Ecto neural progenitor cell (in vitro differentiated cells): ENCODE measurements around the gene FOXJ1.

ENCODE experiments used
- DNase-seq: peaks from one replicate; pipeline ENCODE4 v3.0.0-alpha.2; 2018; ENCODE audit warnings: low spot score

Gene FOXJ1

DNA sequence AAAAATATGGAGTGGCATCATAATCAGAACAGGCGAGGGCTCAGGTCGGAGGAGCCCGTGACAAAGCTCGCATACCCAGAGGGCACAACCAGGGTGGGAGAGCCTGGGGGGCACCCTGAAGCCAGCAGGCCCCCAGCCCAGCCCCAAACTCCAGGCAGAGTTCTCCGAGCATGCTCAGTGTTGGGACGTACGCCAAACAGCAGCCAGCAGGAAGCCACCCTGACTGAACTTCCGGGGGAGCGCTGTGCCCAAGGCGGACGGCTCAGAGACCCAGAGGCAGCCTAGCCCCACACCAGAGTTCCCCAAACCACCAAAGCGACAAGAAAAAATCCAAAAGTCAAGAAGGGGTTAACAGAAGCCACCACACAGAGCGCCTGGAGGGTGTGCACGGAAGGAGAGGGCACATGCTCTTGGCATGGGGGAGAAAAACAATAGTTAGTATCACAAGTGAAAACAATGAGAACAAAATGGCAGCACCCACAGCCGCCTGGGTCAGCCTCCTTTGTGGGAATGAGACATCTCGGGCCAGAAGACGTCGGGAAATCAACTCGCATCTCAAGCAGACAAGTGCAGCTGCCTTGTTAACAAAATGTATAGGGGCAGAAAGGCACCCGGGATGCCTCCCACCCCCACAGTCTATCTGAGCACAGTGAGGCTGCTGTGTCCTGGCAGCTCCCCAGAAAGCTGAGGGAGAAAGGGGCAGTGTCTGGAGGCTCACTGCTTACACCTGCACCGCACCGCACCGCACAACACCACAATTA, 49.3 kb downstream of the FOXJ1 start:
- no peak for DNase-seq

DNA sequence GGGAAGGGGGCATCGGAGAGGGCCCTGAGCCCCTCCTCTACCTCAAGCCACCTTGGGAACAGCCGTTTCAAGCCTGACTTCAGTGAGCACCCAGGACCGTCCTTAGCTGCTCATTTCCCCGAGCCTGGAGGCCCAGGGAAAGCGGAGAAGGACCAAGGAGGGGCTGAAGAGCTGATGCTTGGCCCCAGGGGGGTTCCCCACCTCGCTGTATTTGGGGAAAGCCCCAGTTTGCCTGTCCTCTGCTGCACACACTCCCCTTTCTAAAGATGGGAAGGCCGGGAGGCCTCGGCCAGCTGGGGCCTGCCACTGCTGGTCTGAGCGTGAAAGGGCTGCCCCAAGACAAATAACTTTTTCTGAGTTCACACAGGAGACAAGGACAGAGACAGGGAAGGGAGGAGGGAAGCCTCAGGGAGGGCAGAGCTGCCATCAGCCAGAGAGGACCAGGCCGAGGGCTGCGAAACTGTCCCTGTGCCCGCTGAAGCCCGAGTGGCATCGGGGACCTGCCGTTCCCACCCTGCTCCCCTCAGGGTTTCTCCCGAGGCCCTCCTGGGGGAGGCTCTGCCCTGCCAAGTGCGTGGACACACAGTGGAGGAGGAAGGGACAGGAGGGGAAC, 50.4 kb downstream of the FOXJ1 start:
- DNase-seq = no peak

DNA sequence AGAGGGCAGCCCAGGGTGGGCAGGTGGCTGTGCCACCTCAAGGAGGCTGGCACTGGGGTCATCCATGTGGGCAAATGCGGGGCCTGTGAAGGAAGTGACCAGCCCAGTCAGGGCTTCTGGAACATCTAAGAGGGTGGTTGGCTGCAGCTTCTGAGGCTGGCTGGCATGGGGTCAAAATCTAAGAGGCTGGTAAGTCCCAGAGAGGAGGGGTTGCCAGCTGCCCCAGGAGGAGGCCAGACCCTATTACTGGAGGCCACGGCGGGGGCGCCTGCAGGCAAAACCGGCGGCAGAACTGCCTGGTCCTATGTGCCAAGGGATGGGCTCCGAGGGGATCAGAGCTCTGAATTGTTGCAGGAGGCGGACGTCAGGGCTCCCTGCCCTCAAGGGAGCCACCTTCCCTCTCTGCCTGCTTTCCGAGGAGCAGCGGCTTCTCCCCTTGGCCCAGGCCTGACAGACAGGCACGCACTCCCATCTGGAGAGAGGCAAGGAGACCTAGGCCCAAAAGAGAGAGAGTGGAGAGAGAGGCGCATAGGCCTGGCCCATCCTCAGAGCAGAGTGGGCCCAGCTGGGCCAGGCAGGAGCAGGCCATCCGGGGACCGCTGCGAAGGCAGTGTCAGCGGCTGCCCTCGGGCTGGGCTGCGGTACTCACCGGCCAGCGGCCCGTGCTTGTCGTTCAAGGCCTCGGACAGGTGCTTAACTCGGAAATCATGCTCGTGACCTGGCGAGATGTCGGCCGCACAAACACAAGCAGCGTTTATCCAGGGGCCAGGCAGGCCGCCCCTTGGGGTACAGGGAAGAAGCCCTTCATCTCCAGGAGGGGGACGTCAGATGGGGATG, 51.1 kb downstream of the FOXJ1 start:
- no peak for DNase-seq

DNA sequence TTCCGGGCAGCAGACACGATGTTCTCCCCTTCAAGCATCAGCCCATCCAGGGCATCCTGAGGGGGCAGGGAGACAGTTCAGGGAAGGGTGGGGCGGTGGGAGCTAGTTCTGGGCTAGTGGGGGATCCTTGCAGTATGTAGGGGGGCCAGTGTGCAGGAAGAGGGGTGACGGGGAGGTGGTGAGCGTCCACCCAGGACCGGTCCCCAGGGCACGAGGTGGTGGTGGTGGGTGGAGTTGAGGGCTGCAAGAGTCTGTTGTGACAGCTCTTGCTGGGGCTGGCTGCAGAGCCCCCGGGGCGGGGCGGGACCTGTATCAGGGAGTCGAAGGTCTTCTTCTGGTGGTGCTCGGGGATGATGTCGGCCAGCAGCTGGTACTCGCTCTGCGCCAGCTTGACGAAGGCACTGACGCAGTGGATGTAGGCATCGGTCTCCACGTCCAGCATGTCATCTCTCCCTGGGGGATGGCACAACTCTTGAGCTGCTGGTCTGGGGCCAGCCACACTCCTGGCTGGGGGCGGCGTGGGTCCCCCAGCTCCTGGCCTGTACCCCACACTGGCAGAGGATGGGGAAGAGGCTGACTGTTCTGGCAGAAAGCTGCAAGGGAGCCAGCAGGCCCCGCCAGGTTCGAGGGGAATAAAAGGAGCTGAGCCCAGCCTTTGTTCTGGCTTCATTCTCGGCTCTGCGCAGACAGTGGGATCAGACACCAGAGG, 52.0 kb downstream of the FOXJ1 start:
- DNase-seq = no peak

DNA sequence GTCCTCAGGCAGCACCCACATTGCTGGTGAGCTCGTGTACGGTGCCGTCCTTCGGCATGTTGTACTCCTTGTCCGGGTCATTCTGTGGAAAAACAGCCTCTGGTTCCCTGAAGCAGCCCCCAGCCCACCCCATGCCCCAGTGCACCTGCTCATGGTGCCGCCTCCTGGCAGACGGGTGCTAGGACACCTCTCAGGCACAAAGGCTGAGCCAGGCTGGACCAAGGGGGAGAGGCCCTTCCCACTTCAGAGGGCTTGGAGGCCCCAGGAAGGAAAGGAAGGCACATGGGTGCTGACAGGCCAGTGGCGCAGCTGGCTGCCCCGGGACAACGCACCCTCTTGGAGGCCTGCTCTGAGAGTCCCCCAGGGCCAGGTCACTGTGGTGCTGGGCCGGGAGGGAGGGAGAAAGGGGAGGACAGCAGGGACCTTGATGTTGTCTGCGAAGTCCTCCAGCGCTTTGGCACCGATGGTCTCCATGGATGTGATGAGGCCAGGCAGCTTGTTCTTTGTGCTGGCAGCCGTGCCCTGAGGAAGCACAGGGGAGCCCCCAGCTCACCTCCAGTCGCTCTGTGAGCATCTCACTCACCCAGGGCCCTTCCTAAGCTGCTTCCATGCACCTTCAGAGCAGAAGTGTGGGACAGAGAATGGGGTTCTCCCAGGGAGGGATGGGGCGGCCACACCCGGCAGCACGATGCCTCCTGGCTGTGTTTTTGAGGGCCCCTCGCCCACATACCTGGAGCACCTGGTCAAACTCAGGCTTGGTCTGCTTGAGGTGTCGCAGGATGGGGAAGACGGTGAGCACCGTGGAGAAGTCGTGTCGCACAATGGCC, 52.8 kb downstream of the FOXJ1 start:
- no peak for DNase-seq

DNA sequence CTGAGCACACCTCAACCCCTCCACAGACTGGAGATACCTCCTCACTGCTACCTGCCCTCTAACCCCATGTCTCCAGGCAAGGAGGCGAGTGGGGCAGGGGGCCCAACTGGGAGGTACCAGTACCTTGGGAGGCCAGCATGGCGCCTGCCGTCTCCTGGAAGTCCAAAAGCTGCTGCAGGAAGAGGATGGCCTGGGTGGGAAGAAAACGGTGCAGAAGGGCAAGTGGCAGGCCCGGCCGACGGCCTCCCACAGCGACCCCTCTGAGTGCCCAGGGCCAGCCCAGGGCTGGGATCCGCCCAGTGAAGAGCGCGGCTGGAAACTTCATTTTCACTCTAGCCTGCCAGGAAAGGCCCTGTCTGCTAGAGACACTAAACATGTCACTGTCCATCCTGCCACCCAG, 53.5 kb downstream of the FOXJ1 start:
- no peak for DNase-seq

DNA sequence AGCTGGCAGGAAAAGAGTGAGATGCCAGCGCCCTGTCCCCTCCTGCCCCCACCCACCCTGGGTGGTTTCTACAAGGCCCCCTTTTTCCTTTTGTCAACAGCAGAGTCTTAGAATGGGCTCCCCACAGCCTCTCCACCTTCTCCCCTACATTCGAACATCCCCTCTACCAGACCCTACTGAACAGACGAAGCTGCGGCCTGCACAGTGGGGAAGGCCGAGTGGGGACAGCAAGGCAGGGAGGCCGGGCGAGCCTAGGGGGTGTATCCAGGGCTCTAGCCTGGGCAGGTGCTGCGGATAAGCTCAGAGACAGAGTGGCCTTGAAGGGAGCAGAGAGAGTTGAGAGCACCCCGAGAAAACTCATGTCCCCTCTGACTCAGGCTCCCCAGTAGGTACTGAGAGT, 54.7 kb downstream of the FOXJ1 start:
- DNase-seq = no peak
